HG03175 (cell line): Measurements from ENCODE around the gene SEMA6B.
"Not testable (repeated sequence)": the region's sequence is repeated elsewhere in the genome, so short reads cannot be mapped to it uniquely, and the experiment has no call there.

Experiments used
- ATAC-seq: cut with Tn5 transposase; IDR thresholded peaks from one replicate; pipeline ENCODE4 v1.9.1; 2021; ENCODE audit warnings: mild to moderate bottlenecking, moderate library complexity; ENCODE audit not compliant: unreplicated experiment

Gene SEMA6B

DNA sequence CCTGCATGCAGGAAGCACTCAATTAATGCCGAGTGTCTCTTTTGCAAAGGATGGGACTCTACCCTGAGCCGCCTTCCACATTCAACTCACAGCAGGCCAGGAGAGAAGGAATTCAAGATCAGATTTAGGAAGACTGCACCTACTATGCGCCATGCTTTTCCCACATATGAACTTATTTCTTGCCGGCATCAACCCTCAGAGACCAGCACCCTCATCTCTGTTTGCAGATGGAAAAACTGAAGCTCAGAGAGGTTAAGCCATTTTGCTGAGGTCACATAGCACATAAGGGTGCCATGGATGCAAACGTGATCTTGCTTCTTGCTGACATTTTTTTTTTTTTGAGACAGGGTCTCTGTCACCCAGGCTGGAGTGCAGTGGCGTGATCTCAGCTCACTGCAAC is 14.2 kb upstream of the SEMA6B start:
- no peak for ATAC-seq

DNA sequence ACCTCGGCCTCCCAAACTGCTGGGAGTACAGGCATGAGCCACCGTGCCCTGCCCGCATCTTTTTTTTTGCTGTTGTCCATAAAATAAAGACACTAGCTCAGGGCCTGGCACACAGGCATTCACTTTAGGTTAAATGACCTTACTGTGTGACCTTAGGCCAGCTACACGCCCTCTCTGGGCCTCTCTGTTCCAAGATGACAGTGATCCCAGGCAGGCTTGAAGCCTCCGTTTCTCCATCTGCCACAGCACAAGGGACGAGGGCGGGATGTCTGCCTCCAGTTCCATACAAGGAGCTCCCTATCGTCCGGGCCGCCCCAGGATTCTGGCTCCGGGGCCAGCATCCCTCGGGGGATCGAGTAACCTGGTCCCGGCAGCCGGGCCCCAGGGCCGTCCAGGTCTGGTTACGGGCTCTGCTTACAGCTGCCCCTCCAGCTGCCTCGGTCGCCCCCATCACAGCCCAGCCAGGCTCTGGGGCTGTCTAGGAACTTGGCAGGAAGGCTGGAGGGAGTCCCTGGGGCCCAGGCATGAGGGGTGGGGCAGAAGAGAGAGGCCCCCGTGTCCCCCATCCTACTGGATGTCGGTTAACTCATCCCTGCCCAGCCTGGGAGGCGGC is 11.9 kb upstream of the SEMA6B start:
- no peak for ATAC-seq

DNA sequence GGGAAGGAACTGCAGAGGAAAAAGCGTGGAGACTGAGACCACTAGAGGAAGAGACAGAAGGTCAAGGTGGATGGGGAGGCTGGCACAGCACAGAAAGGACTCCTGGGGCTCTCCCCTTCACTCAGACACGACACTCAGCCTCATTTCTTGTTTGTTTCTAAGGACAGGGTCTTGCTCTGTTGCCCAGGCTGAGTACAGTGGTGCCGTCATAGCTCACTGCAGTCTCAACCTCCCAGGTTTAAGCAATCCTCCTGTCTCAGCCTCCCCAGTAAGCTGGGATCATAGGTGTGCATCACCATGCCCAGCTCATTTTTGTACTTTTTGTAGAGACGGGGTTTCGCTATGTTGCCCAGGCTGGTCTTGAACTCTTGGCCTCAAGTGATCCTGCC is 11.4 kb upstream of the SEMA6B start:
- ATAC-seq = no peak

DNA sequence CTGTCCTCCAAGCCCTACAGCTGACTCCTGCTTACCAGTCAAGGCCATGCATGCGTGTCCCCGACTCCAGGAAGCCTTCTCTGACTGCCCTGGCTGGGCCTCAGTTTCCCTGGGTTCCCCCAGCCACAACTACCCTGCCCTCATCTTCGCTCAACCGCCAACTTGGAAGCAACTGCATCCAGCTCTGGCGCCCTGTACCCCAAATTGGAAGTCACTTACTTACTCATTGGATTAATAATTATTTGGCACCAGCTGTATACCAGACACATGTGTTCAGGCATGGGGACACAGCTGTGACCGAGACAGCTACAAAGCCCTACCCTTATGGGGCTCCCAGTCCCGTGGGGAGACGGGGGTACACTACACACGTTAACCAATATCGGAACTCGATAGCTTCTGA is 10.9 kb upstream of the SEMA6B start:
- no peak for ATAC-seq

GRCh38 chr19:4568886-4569285 is 9.4 kb upstream of the SEMA6B start:
- no peak for ATAC-seq

- no peak for ATAC-seq
These were observed 8.1 kb upstream of the SEMA6B start for GRCh38 chr19:4567584-4568071.

DNA sequence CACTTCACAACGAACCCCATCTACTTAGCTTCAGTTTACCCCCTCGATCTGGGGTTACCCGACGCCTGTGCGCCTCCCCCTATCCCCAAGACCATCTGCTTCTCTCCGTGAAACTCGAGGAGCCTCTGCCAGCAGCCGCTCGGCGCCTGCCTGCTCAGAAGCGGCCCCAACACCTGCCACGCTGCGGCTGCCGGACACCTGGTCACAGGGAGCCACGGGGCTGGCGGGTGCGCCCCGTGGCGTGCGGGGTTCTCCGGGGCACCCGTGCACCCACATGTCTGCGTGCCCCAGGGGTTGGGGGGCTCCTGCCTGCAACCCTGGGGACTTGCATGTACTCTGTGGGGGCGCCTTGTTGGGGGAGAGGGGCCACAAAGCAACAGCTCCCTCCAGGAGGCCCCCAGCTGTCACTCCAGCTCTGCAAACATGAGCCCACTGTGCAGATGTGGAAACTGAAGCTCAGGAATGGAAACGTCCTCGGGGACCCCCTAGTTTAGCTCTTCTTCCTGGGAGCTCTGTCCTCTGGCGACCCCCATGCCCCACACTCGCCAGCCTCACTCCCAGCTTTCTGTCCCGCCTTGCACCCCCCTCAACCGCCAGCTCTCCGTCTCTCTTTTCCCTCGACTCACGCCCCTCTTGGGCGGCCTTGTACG is 7.0 kb upstream of the SEMA6B start:
- no peak for ATAC-seq

DNA sequence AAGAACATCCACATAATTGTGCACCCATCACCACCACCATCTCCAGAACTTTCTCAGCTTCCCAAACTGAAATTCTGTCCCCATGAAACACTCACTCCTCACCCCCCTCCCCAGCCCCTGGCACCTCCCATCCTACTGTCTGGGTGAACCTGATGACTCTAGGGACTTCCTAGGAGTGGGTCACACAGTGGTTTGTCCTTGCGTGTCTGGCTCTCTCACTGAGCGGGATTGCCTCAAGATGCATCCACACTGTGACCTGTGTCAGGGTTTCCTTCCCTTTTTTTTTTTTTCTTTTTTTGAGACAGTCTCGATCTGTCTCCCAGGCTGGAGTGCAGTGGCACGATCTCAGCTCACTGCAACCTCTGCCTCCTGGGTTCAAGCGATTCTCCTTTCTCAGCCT is 4.1 kb upstream of the SEMA6B start:
- ATAC-seq = not testable (repeated sequence)

GRCh38 chr19:4562085-4562484 is 2.6 kb upstream of the SEMA6B start:
- not testable (repeated sequence) for ATAC-seq

- no peak for ATAC-seq
These were observed 1.2 kb downstream of the SEMA6B start for GRCh38 chr19:4557971-4558941.

DNA sequence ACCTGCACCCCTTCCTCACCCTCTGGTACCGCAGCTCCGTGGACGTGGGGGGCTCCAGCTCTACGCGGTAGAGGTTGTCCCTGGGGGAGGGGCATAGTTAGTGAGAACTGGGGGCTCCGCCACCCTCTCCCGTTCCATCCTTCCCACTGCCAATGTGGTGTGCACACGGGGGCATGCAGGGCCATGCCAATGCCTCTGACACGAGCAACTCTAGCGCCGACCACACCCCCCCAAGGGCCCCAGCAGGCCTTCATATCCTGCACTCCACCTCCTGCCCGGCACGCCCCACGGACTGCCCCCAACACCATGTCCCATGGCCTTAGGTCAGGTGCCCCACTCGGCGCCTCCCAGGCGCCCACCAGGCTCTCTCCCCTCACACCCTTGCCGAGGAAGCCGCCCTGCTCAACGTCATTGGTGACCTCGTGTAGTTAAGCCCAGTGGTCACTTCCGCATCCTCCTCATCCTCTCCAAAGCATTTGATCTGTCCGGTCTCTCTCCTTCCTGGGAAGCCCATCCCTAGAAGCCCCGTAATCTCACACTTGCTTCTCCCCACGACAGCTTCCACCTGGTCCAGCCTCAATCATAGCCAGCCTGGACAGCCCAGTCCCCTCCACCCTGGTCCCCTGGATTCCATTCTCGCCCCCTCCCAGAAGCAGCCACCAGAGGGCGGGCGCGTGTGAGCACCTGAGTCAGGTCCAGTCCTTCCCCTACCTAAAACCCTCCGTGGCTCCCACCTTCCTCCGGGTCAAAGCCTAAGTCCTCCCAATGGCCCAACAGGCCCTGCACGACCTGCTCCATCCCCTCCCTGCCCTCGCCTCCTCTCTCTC is 2.1 kb downstream of the SEMA6B start:
- no peak for ATAC-seq

DNA sequence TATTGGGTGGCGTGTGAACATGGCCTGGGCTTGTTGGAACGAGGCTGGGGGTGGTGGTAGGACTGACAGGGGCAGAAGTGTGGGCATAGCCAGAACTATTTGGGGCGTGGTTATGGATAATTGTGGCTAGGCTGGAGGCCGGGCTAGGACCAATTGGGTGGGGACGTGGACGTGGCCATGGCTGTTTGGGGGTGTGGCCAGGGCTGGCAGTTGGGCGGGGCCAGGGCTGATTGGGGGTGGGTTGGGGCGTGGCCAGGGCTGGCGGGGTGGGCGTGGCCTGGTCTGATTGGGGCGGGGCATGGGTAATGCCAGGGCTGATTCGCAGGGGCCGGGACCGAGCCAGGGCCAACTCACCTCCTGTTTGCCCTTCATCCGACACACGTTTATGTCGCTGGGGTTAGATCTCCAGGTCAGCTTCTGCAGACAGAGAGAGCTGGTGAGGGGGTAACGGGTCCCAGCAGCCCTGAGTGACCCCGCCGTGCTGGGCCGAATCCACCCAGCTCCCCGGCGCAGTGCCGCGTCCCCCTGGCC is 2.8 kb downstream of the SEMA6B start:
- no peak for ATAC-seq

GRCh38 chr19:4555657-4556561 is 3.6 kb downstream of the SEMA6B start:
- ATAC-seq = no peak

- ATAC-seq = no peak
These were observed 4.8 kb downstream of the SEMA6B start for GRCh38 chr19:4554717-4555116.

GRCh38 chr19:4553775-4554174 is 5.7 kb downstream of the SEMA6B start:
- ATAC-seq = no peak

- ATAC-seq = no peak
These were observed 6.3 kb downstream of the SEMA6B start for GRCh38 chr19:4553092-4553695.

DNA sequence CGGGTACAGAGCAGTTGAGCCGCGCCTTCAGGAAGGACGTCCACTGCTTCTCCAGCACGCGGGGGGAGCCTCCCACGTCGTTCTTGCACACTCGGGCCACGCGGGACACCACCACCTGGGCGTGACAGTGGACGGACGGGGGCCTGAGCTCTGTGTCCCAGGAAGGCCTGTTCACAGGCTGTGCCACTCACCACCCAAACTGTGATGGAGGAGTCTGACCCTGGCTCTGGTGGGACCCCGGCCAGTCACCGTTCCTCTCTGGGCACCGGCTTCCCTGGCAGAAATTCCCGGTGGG is 7.0 kb downstream of the SEMA6B start:
- no peak for ATAC-seq

GRCh38 chr19:4550479-4551050 is 8.9 kb downstream of the SEMA6B start:
- ATAC-seq = no peak

GRCh38 chr19:4550018-4550417 is 9.5 kb downstream of the SEMA6B start:
- no peak for ATAC-seq
